PFSK-1 (cell line): ENCODE data around the gene TRIM45. TPM values are rescaled to one million over a fixed set of nuclear protein-coding genes. Genes with fewer than 3 reads are reported as not detected.
A peak's percentile ranks its signal among the peaks of the same experiment; 100 is the strongest.

Experiments used
- FOXP2 ChIP-seq: optimal IDR thresholded peaks from 2 replicates; pipeline ENCODE3; 2011; ENCODE audit warnings: borderline replicate concordance, control low read depth, inconsistent platforms; ENCODE audit not compliant: insufficient read depth; ENCODE audit errors: extremely low read length, extremely low read depth
- POLR2AphosphoS5 ChIP-seq: IDR thresholded peaks from 2 replicates; pipeline ENCODE4 v1.6.1; 2012; ENCODE audit warnings: low read depth, mild to moderate bottlenecking, control low read depth, low read length, moderate library complexity
- SIN3A ChIP-seq: IDR thresholded peaks from 2 replicates; pipeline ENCODE4 v1.6.1; 2012; ENCODE audit warnings: mild to moderate bottlenecking, low read length, moderate library complexity, borderline replicate concordance; ENCODE audit not compliant: insufficient read depth
- TAF1 ChIP-seq: IDR thresholded peaks from 2 replicates; pipeline ENCODE4 v1.6.1; 2012; ENCODE audit warnings: low read length, control low read depth, borderline replicate concordance; ENCODE audit not compliant: insufficient read depth
- polyA plus RNA-seq: library from polyadenylated mRNA; unstranded; fragments of >200 nt; gene quantifications from one replicate; pipeline ENCODE4 v1.2.1, GENCODE V29; 2012; ENCODE audit warnings: low read depth, missing spikeins; ENCODE audit not compliant: insufficient read length
- TF ChIP-seq, protein P1 (sequence below), 2 experiments: IDR thresholded peaks; 2 replicates each; pipeline versions ENCODE4 v1.6.1 to v1.8.0; 2011 to 2012; ENCODE audit warnings: low read depth in 2 of 2, low read length in 2 of 2, control low read depth in 1 of 2, inconsistent platforms in 1 of 2, mild to moderate bottlenecking in 1 of 2, moderate library complexity in 1 of 2; ENCODE audit not compliant: insufficient read depth in 1 of 2

Gene TRIM45, protein sequence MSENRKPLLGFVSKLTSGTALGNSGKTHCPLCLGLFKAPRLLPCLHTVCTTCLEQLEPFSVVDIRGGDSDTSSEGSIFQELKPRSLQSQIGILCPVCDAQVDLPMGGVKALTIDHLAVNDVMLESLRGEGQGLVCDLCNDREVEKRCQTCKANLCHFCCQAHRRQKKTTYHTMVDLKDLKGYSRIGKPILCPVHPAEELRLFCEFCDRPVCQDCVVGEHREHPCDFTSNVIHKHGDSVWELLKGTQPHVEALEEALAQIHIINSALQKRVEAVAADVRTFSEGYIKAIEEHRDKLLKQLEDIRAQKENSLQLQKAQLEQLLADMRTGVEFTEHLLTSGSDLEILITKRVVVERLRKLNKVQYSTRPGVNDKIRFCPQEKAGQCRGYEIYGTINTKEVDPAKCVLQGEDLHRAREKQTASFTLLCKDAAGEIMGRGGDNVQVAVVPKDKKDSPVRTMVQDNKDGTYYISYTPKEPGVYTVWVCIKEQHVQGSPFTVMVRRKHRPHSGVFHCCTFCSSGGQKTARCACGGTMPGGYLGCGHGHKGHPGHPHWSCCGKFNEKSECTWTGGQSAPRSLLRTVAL
- polyA plus RNA-seq: 4.5 TPM

DNA sequence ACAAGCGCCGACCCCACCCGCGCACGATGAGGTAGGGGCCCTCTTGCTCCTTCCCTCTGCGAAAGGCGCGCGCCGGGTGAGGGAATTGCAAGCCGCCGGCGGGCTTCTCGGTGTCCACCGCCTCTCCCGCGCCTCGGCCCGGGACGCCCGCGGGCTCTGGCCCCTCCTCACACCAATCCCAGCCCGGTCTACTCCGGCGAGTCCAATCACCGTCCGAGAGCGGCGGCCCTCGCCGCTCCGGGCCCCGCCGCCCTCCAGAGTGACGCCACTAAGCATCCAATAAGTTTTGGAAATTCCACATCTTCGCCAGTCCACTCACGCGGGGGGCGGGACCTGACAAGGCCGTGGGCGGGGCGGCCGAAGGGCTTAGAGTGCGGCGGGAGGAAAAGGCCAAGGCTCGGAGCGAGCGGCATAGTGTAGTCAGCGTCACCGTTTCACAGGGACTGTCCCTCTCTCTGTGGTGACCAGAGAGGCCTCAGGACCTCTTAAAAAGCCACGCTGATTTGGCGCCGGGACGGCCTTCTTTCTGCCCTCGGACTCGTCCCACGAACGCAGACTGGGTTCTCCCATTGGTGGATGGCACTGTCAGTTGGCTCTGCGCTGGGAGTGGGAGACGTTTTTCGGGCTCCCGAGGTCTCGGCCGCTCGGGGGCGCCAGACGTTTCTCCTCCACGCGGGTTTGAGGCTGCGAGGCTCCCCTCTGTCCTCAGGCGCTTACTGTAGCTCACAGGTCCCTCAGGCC is at the start of gene TRIM45:
Gene TRIM45, minus strand, starts transcription at position 161 of the 741 bp plus-strand sequence. CDS start 548 bp downstream, outside the sequence.
- TF ChIP-seq TAF1: no peak
- no peak; the same call in 1 of the 2 replicates for TF ChIP-seq SIN3A
- peak; percentile 16 for TF ChIP-seq FOXP2
- TF ChIP-seq POLR2AphosphoS5: peak; percentile 65
- TF ChIP-seq, protein P1, sequence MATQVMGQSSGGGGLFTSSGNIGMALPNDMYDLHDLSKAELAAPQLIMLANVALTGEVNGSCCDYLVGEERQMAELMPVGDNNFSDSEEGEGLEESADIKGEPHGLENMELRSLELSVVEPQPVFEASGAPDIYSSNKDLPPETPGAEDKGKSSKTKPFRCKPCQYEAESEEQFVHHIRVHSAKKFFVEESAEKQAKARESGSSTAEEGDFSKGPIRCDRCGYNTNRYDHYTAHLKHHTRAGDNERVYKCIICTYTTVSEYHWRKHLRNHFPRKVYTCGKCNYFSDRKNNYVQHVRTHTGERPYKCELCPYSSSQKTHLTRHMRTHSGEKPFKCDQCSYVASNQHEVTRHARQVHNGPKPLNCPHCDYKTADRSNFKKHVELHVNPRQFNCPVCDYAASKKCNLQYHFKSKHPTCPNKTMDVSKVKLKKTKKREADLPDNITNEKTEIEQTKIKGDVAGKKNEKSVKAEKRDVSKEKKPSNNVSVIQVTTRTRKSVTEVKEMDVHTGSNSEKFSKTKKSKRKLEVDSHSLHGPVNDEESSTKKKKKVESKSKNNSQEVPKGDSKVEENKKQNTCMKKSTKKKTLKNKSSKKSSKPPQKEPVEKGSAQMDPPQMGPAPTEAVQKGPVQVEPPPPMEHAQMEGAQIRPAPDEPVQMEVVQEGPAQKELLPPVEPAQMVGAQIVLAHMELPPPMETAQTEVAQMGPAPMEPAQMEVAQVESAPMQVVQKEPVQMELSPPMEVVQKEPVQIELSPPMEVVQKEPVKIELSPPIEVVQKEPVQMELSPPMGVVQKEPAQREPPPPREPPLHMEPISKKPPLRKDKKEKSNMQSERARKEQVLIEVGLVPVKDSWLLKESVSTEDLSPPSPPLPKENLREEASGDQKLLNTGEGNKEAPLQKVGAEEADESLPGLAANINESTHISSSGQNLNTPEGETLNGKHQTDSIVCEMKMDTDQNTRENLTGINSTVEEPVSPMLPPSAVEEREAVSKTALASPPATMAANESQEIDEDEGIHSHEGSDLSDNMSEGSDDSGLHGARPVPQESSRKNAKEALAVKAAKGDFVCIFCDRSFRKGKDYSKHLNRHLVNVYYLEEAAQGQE (IDR thresholded peaks at IDR 0.05; ENCODE audit: insufficient read depth in 1 of 2, low read depth in 2 of 2, low read length in 2 of 2): no peak

DNA sequence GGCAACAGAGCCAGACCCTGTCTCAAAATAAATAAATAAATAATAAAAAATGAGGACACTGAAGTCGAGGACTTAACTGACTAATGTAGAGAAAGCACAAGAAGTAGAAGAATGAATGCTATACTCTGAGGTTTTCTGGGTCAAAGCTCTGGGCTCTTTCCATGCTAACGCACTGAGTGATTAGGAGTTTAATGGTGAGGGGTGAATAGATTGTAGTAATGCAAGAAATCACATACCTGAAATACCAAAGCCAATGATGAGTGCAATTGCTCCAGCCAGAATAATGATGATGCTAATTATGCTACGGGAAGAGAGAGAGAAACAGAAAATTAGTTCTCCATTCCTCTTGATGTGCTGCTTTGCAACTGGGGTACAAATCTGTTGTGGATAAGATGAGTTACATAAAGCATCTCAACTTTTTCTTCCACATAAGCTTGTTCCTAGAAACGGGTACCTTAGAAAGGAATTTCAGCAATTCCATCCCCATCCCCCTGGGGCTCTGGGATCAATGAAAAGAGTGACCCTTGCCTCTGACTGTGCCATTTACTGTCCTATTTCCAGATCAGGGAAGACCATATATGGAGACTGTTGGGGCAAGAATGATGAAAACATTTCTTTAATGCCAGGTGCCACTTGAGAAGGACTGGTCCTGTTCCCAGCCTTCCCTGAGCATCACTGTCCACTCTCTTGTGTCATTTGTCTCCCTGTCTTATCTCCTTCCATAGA is 48.5 kb upstream of the TRIM45 start:
- TF ChIP-seq POLR2AphosphoS5 (no peak), FOXP2 (no peak), TAF1 (no peak), SIN3A (no peak)
- TF ChIP-seq, protein P1 (IDR thresholded peaks at IDR 0.05; ENCODE audit: insufficient read depth in 1 of 2, low read depth in 2 of 2, low read length in 2 of 2): no peak

DNA sequence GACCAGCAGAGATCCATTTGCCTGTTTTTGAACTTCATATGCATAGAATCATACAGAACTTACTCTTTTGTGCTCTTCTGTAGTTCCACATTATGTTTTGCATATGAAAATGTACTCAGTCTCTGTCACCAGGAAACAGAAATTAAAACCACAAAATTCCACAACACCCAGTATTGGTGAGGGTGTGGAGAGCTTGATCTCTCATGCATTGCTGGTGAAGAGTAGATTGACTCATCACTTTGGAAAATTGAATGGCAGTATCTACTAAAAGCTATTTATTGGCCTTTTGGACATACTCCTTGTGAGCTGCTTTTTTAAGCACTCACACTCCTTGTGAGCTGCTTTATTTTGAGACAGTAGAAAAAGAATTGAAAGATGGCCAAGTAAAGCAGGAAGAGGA is 45.9 kb upstream of the TRIM45 start:
- TF ChIP-seq, protein P1 (IDR thresholded peaks at IDR 0.05; ENCODE audit: insufficient read depth in 1 of 2, low read depth in 2 of 2, low read length in 2 of 2): no peak
- TF ChIP-seq POLR2AphosphoS5 (no peak), TAF1 (no peak)

DNA sequence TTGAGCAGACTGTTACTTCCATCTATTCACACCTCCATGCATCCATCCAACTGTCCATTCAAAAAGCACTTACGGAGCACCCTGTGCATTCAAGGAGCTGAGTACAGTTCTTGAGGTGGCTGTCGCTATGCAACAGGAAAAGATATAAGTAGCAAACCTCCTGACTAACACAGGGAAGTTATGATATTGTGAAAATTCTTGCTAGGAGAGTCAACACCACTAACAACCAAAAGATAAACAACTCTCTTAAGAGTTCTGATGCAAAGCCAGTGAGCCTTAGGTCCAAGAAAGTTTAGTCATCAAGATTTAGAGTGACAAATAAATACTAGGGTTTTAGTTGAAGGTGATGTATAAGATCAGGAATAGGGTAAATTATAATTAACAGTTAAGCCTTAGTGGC is 44.5 kb upstream of the TRIM45 start:
- TF ChIP-seq FOXP2: no peak
- TF ChIP-seq, protein P1 (IDR thresholded peaks at IDR 0.05; ENCODE audit: insufficient read depth in 1 of 2, low read depth in 2 of 2, low read length in 2 of 2): no peak
- TF ChIP-seq TAF1: no peak
- no peak for TF ChIP-seq SIN3A
- TF ChIP-seq POLR2AphosphoS5: no peak
